Neural cell (in vitro differentiated cells): ENCODE data around the gene ABCC3.
"Not testable (repeated sequence)": the region's sequence is repeated elsewhere in the genome, so short reads cannot be mapped to it uniquely, and the experiment has no call there.

ENCODE experiments used
- CTCF ChIP-seq: fragments of 450-650 bp; IDR thresholded peaks from 2 replicates; pipeline ENCODE4 v1.5.1; 2014; ENCODE audit warnings: antibody characterized with exemption, mild to moderate bottlenecking, moderate library complexity; ENCODE audit not compliant: poor library complexity, severe bottlenecking
- EP300 ChIP-seq: fragments of 450-650 bp; conservative IDR thresholded peaks from 2 replicates; pipeline ENCODE4 v1.6.1; 2014; ENCODE audit warnings: antibody characterized with exemption, mild to moderate bottlenecking, moderate library complexity; ENCODE audit not compliant: poor library complexity, severe bottlenecking
- POLR2AphosphoS5 ChIP-seq: IDR thresholded peaks from 2 replicates; pipeline ENCODE4 v1.6.1; 2012
- SMC3 ChIP-seq: fragments of 450-650 bp; conservative IDR thresholded peaks from 2 replicates; pipeline ENCODE4 v1.6.1; 2014; ENCODE audit warnings: antibody characterized with exemption, mild to moderate bottlenecking, moderate library complexity; ENCODE audit not compliant: poor library complexity

- TF ChIP-seq CTCF, EP300, POLR2AphosphoS5, SMC3: not testable (repeated sequence)
These were observed 46.0 kb downstream of the ABCC3 start for GRCh38 chr17:50680543-50681262.
